ENCODE data around the gene ENAH. TPM values are rescaled to one million over a fixed set of nuclear protein-coding genes. Genes with fewer than 3 reads are reported as not detected.

The ENAH gene
- polyA plus RNA-seq, 1 of the 3 experiments (the other 2 are of a cell fraction): 48.9 TPM

- H2AFZ ChIP-seq (ENCODE audit: low read depth): no peak overlapping the region
- H3K4me3 ChIP-seq (ENCODE audit: low read depth in 2 of 2, low read length in 1 of 2): no peak overlapping the region
- no peaks in the 10 kb centered on the region for H3K9me3 ChIP-seq
- no peak overlapping the region for H3K4me2 ChIP-seq
- ChIA-PET CTCF (interaction anchor here (1.0 kb wide), 2 partner anchors 9 to 229 kb away, joined by 3 read pairs; no protein-coding TSS in a partner anchor), POLR2A (no interaction called here)
- peaks cover 100% of the 10 kb centered on the region for H3K79me2 ChIP-seq (ENCODE audit: insufficient read depth)
- H3F3A ChIP-seq (replicated peaks; ENCODE audit: insufficient read depth): peaks cover 18% of the 10 kb centered on the region
- no peaks in the 10 kb centered on the region for H3K9me2 ChIP-seq
- TF ChIP-seq RFX5 (IDR thresholded peaks at IDR 0.05; ENCODE audit: low read length): no peak
- no peak for TF ChIP-seq PBX3 (IDR thresholded peaks at IDR 0.05)
- TF ChIP-seq GABPA (IDR thresholded peaks at IDR 0.05; ENCODE audit: low read depth): no peak
- no peak for TF ChIP-seq CTCF (IDR thresholded peaks at IDR 0.05)
- TF ChIP-seq MEF2A (IDR thresholded peaks at IDR 0.05; ENCODE audit: borderline replicate concordance, low read depth): no peak
- no peak for TF ChIP-seq NRF1 (IDR thresholded peaks at IDR 0.05; ENCODE audit: low read depth, low read length)
- TF ChIP-seq POLR2AphosphoS5 (IDR thresholded peaks at IDR 0.05; ENCODE audit: low read depth, low read length): no peak
- TF ChIP-seq MXI1 (IDR thresholded peaks at IDR 0.05; ENCODE audit: low read depth, low read length): no peak
- no peak for TF ChIP-seq MAX (IDR thresholded peaks at IDR 0.05; ENCODE audit: low read depth)
- H4K20me1 ChIP-seq (ENCODE audit: insufficient read depth): peaks cover 73% of the 10 kb centered on the region
- H3K27me3 ChIP-seq (ENCODE audit: insufficient read depth): no peaks in the 10 kb centered on the region
- peak overlapping the region in 1 of 2 experiments; percentile 8; a peak in 1 of 4 replicates for H3K27ac ChIP-seq (ENCODE audit: low read depth in 2 of 2, low read length in 1 of 2)
- no peak for DNase-seq
- H3K36me3 ChIP-seq (replicated peaks in 1 of 2; ENCODE audit: control insufficient read depth in 1 of 2, insufficient read depth in 2 of 2, low read length in 1 of 2): peaks cover 3 to 21% of the 10 kb centered on the region in 2 experiments
- H3K4me1 ChIP-seq (ENCODE audit: control insufficient read depth in 1 of 2, insufficient read depth in 2 of 2, low read depth in 1 of 2, low read length in 1 of 2): peaks cover 30 to 37% of the 10 kb centered on the region in 2 experiments; a peak in 3 of 4 replicates
- no peak overlapping the region for H3K9ac ChIP-seq
Observed at GRCh38 chr1:225543350-225543749, 109.6 kb downstream of the ENAH start.

- H2AFZ ChIP-seq (ENCODE audit: low read depth): no peak overlapping the region
- peaks cover 66% of the 10 kb centered on the region for H4K20me1 ChIP-seq (ENCODE audit: insufficient read depth)
- ChIA-PET CTCF (interaction anchor here (1.3 to 1.5 kb wide), 2 partner anchors 10 to 61 kb away, joined by 3 to 5 read pairs; no protein-coding TSS in a partner anchor), POLR2A (no interaction called here)
- peak; percentile 48 for TF ChIP-seq PBX3 (IDR thresholded peaks at IDR 0.05)
- no peak for TF ChIP-seq CHD2 (IDR thresholded peaks at IDR 0.05; ENCODE audit: low read length, partially characterized antibody)
- TF ChIP-seq TCF12 (IDR thresholded peaks at IDR 0.05): peak; percentile 71; the same call in 1 of the 2 replicates
- no peak for TF ChIP-seq ZBTB33 (IDR thresholded peaks at IDR 0.05; ENCODE audit: borderline replicate concordance, low read depth)
- TF ChIP-seq USF2 (IDR thresholded peaks at IDR 0.05; ENCODE audit: borderline replicate concordance, low read depth, low read length): no peak
- peaks cover 7% of the 10 kb centered on the region for H3F3A ChIP-seq (replicated peaks; ENCODE audit: insufficient read depth)
- no peak overlapping the region for H3K4me3 ChIP-seq (ENCODE audit: low read depth in 2 of 2, low read length in 1 of 2)
- WGBS (ENCODE audit: low lambda C conversion rate): 89% methylated on average over 9 of the region's 9 CpGs
- peaks cover 100% of the 10 kb centered on the region for H3K79me2 ChIP-seq (ENCODE audit: insufficient read depth)
- no peaks in the 10 kb centered on the region for H3K9me3 ChIP-seq
- no peak overlapping the region for H3K9ac ChIP-seq
- no peak overlapping the region for H3K4me2 ChIP-seq
- no peaks in the 10 kb centered on the region for H3K9me2 ChIP-seq
- H3K36me3 ChIP-seq (replicated peaks in 1 of 2; ENCODE audit: control insufficient read depth in 1 of 2, insufficient read depth in 2 of 2, low read length in 1 of 2): peaks cover 5 to 15% of the 10 kb centered on the region in 2 experiments
- DNase-seq: no peak
- peaks cover 27 to 39% of the 10 kb centered on the region in 2 experiments; a peak in 3 of 4 replicates for H3K4me1 ChIP-seq (ENCODE audit: control insufficient read depth in 1 of 2, insufficient read depth in 2 of 2, low read depth in 1 of 2, low read length in 1 of 2)
- H3K27ac ChIP-seq (ENCODE audit: low read depth in 2 of 2, low read length in 1 of 2): peak overlapping the region in 1 of 2 experiments; percentile 73; a peak in 1 of 4 replicates
- H3K27me3 ChIP-seq (ENCODE audit: insufficient read depth): no peaks in the 10 kb centered on the region
Observed at GRCh38 chr1:225541383-225541782, 111.5 kb downstream of the ENAH start.
